HG02571 (cell line): ENCODE data around the gene FBLN2.

Experiments used
- ATAC-seq: cut with Tn5 transposase; IDR thresholded peaks from one replicate; pipeline ENCODE4 v1.9.1; 2021; ENCODE audit warnings: mild to moderate bottlenecking, moderate library complexity; ENCODE audit not compliant: unreplicated experiment

The FBLN2 gene

DNA sequence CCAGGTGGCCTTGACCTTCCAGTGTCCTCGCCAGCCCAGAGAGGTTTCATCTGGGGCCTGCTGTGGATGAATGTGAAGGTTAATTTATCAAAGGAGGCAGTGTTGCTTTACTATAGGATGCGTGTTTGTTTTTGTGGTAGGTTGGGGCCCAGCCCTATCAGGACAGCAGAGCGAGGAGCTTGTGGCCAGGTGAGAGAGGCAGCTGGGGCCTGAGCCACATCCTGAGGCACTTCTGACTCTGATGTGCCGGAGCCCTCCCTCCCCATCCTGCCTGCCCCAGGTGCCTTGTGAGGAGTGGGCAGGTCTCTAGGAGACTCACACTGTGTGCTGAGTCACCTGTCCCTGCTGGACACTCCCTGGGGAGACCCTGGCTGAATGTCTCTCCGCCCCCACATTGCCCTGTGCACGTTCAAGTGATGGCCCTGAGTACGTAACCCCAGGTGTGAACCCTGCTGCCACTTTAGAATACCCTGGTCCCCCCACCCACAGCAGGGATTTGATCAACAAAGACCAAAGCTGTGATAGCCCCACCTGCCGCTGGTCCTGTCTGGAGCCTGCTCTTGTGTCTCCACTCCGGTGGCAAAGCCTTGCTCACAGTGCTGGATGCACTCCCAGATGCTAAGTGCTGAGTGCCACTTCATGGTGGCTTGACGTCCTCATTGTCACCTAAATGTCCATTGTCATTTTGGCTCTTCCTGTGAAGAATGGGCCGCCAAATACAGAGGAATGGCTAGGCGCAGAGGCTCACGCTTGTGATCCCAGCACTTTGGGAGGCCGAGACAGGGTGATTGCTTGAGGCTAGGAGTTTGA lies 16.0 kb downstream of the FBLN2 start:
- no peak for ATAC-seq

GRCh38 chr3:13565581-13566452 lies 16.9 kb downstream of the FBLN2 start:
- ATAC-seq, result no peak

- ATAC-seq, result no peak
Observed at GRCh38 chr3:13566453-13566748, 17.5 kb downstream of the FBLN2 start.

DNA sequence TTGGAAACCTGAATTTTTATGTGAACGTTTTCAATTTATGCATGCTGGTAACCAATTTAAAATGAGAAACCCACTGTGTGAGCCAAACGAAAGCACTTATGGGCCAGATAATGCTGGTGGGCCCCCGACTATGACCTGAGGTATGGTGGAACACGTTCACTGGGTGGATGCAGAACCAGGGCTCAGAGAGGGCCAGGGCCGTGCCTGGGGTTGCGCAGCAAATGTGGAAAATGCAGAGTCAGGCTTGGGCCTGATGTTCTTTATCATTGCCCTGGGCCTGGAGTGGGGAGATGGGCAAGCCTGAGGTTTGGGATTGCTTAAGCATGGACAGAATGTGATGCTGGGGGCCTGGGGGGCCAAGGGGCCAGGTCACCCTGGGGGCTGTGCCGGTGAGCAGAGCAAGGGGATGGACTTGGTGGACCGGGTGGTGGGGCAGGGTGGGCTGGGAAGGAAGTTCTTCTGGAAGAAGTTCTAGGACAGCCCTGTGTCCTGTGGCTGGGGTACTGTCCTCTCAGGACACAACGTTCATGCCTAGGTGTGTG lies 17.9 kb downstream of the FBLN2 start:
- no peak for ATAC-seq

DNA sequence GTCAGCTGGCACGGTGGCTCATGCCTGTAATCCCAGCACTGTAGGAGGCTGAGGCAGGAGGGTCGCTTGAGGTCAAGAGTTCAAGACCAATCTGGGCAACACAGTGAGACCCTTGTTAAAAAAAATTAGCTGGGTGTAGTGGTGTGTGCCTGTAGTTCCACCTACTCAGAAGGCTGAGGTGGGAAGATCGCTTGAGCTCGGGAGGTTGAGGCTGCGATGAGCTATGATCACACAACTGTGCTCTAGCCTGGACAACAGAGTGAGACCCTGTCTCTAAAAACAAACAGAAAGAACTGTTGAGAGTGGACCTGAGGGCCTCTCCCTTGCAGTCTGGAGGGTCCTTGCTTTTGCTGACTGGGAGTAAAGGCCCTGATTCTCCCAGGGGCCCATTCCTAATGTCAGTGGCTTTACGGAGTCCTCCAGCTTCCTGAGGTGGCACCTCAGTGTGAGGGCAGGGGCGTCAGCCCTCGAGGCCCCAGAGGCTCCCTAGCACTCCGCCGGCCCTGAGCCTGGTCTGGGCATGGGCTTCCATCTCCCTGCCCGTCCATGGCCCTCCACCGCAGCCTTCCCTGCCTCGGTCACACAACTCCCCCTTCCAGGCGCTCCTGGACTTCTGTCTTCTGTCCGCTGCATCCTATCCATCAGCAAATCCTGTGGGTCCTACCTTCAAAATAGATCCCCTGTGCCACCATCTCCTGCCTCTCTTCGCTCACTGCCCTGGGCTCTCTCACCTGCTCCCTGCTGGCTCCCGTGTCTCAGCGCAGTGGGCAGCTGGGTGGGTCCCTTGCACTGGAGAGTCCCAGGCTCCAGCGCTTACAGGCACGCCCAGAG lies 19.0 kb downstream of the FBLN2 start:
- no peak for ATAC-seq

DNA sequence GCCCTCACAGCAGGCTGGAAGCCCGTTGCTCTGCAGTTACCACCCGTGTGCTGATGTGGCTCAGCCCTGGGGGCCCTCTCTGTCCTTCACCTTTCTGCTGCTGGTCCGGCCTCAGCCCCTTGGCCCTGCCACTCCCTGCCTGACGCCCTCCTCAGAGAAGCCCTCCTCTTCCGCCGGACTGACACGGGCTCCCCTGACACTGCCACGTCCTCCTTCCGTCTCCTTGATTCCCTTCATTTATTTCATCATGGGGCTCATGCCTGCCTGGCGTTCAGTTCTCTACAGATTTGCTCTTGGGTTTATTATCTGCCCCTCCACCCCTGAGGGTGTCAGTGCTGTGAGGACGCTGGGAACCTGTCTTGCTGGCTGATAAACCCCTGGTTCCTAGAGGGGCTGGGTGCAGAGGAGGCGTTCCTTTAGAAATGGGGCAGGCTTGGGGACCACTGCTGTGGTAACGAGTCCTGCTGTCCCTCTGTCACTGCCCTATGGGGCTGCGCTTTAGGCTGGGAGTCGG lies 19.6 kb downstream of the FBLN2 start:
- ATAC-seq, result no peak

- no peak for ATAC-seq
Observed at GRCh38 chr3:13569201-13569600, 20.3 kb downstream of the FBLN2 start.

- ATAC-seq, result no peak
Observed at GRCh38 chr3:13569641-13570390, 20.9 kb downstream of the FBLN2 start.

GRCh38 chr3:13570391-13571194 lies 21.7 kb downstream of the FBLN2 start:
- ATAC-seq, result no peak

DNA sequence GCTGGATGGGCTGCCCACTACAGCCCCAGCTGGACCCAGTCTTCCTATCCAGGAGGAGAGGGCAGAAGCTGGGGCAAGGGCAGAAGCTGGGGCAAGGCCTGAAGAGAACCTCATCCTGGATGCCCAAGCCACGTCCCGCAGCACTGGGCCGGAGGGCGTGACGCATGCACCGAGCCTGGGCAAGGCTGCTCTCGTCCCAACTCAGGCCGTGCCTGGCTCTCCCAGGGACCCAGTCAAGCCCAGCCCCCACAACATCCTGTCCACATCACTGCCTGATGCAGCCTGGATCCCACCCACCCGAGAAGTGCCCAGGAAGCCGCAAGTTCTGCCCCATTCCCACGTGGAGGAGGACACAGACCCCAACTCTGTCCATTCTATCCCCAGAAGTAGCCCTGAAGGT lies 22.3 kb downstream of the FBLN2 start:
- no peak for ATAC-seq

- ATAC-seq, result no peak
Observed at GRCh38 chr3:13571831-13572750, 23.2 kb downstream of the FBLN2 start.

GRCh38 chr3:13572926-13573623 lies 24.1 kb downstream of the FBLN2 start:
- ATAC-seq, result no peak

DNA sequence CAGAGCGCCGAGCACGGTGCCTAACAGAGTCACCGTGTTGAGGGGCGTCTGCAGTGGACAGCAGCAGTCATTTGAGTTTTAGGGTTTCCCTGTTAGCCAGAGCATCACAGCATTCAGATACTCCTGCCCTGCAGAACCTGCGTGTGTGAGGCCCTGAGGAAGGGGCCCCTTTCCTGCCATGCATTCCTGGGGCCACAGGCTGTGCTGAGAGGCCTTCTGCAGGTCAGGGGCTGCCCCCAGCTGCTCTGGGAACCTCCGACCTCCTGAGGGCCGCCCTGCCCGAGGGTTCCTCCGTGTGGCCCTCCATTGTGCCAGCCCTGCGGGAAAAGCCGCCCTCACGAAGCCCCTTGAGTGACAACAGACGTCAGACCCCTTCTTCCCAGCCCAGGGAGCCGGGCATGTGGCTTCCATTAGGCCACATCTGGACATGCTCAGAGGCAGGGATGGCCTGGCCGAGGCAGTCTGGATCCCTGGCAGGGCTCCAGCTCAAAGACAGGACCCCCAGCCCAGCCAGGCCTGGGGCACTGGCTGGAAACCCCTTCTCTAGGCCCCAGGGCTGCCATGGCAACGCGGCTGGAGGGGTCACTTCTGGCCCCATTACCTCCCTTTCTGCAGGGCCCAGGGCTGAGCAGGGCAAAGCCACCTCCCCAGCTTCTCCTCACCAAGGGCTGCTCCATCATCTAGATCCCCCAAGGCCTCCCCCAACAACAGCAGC lies 25.3 kb downstream of the FBLN2 start:
- no peak for ATAC-seq

DNA sequence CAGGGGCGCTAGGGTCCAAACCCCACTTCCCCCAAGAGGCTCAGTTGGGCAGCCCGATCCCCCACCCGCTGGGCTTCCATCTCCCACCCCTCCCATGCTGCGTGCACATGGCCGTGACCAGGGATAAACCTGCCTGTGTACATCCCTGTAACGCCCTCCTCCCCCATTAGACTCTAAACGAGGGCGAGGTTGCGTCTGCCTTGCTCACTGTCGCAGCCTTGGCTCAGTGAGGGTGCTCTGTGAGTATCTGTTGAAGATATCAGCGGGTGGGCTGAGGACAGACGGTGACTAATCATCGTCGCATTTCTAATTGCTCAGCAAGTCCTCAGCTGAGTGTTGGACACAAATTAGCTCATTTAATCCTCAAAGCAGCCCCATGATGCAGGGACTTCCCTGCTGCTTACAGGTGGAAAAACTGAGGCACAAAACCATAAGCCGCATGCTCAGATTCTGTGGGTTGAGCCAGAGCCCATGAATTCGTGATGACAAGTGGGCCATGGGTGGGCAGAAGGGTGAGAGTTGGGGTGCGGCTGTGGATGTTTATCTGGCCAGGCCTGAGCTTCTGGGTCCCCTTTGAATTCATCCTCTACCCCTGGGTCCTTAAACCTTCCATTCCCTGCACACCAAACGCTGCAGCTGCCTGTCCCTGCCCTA lies 26.0 kb downstream of the FBLN2 start:
- no peak for ATAC-seq

- ATAC-seq, result no peak
Observed at GRCh38 chr3:13575459-13576061, 26.6 kb downstream of the FBLN2 start.
